ENCODE data around the gene GNG13. TPM values are rescaled to one million over a fixed set of nuclear protein-coding genes. Genes with fewer than 3 reads are reported as not detected.
A peak's percentile ranks its signal among the peaks of the same experiment; 100 is the strongest.

Gene GNG13
- total RNA-seq, 6 experiments from 2014 or later: not detected

GRCh38 chr16:805474-805873 lies 4.9 kb upstream of the GNG13 start:
- Mint-ChIP-seq H3K4me3 (no peak overlapping the region), H3K4me1 (ENCODE audit: low read depth) (peaks cover 13% of the 10 kb centered on the region), H3K9me3 (no peaks in the 10 kb centered on the region; the same call in 1 of the 2 replicates), H3K36me3 (ENCODE audit: low read depth) (peaks cover 5% of the 10 kb centered on the region; the same call in 1 of the 2 replicates), H3K27me3 (ENCODE audit: insufficient read depth) (peaks cover 11% of the 10 kb centered on the region), H3K27ac (no peak overlapping the region)
- TF ChIP-seq CTCF (IDR thresholded peaks at IDR 0.05): no peak
- no peak for DNase-seq

GRCh38 chr16:804193-805048 lies 3.9 kb upstream of the GNG13 start:
- Mint-ChIP-seq H3K9me3 (no peaks in the 10 kb centered on the region; the same call in 1 of the 2 replicates), H3K4me1 (ENCODE audit: low read depth) (peaks cover 13% of the 10 kb centered on the region), H3K27ac (no peak overlapping the region), H3K27me3 (ENCODE audit: insufficient read depth) (peaks cover 10% of the 10 kb centered on the region), H3K4me3 (no peak overlapping the region), H3K36me3 (ENCODE audit: low read depth) (peaks cover 5% of the 10 kb centered on the region; the same call in 1 of the 2 replicates)
- no peak for DNase-seq
- TF ChIP-seq CTCF (IDR thresholded peaks at IDR 0.05): peak; percentile 14; the same call in 1 of the 2 replicates

GRCh38 chr16:803754-804080 lies 3.2 kb upstream of the GNG13 start:
- TF ChIP-seq CTCF (IDR thresholded peaks at IDR 0.05): no peak
- Mint-ChIP-seq H3K27me3 (ENCODE audit: insufficient read depth) (peaks cover 10% of the 10 kb centered on the region), H3K27ac (no peak overlapping the region)

GRCh38 chr16:802914-803753 lies 2.6 kb upstream of the GNG13 start:
- DNase-seq: no peak
- Mint-ChIP-seq H3K9me3 (no peaks in the 10 kb centered on the region; the same call in 1 of the 2 replicates), H3K4me1 (ENCODE audit: low read depth) (peaks cover 6% of the 10 kb centered on the region), H3K27ac (no peak overlapping the region), H3K36me3 (ENCODE audit: low read depth) (peaks cover 5% of the 10 kb centered on the region; the same call in 1 of the 2 replicates), H3K4me3 (no peak overlapping the region), H3K27me3 (ENCODE audit: insufficient read depth) (peaks cover 10% of the 10 kb centered on the region)
- no peak for TF ChIP-seq CTCF (IDR thresholded peaks at IDR 0.05)

More at GRCh38 chr16:803754-804080, 3.2 kb upstream of the GNG13 start:
- no peak overlapping the region for H3K4me3 Mint-ChIP-seq
- H3K9me3 Mint-ChIP-seq: no peaks in the 10 kb centered on the region; the same call in 1 of the 2 replicates
- DNase-seq: no peak
- peaks cover 12% of the 10 kb centered on the region for H3K4me1 Mint-ChIP-seq (ENCODE audit: low read depth)
- H3K36me3 Mint-ChIP-seq (ENCODE audit: low read depth): peaks cover 5% of the 10 kb centered on the region; the same call in 1 of the 2 replicates

GRCh38 chr16:802461-802860 lies 1.9 kb upstream of the GNG13 start:
- Mint-ChIP-seq H3K9me3 (no peaks in the 10 kb centered on the region), H3K27me3 (ENCODE audit: insufficient read depth) (peaks cover 14% of the 10 kb centered on the region), H3K27ac (no peak overlapping the region), H3K4me1 (ENCODE audit: low read depth) (no peaks in the 10 kb centered on the region), H3K36me3 (ENCODE audit: low read depth) (no peaks in the 10 kb centered on the region), H3K4me3 (no peak overlapping the region)
- no peak for DNase-seq
- no peak for TF ChIP-seq CTCF (IDR thresholded peaks at IDR 0.05)

All from HFFc6 (cell line).